Vagina (tissue), 2 donors: ENCODE results near the gene NMT1.

Experiments
- POLR2A ChIP-seq, 2 donors: fragments of 450-650 bp; IDR thresholded peaks; one replicate each; pipeline ENCODE4 v1.6.1; 2017; ENCODE audit warnings: antibody characterized with exemption in 2 of 2, mild to moderate bottlenecking in 2 of 2, moderate library complexity in 2 of 2
- TF ChIP-seq, protein P1 (sequence below), 3 experiments: fragments of 450-650 bp in 2 of 3; fragments of 200-600 bp in 1 of 3; sonication (generic) in 1 of 3; IDR thresholded peaks; one replicate each; pipeline ENCODE4 v1.5.1; 2017 to 2019; ENCODE audit warnings: antibody characterized with exemption in 3 of 3, mild to moderate bottlenecking in 2 of 3, moderate library complexity in 2 of 3

DNA sequence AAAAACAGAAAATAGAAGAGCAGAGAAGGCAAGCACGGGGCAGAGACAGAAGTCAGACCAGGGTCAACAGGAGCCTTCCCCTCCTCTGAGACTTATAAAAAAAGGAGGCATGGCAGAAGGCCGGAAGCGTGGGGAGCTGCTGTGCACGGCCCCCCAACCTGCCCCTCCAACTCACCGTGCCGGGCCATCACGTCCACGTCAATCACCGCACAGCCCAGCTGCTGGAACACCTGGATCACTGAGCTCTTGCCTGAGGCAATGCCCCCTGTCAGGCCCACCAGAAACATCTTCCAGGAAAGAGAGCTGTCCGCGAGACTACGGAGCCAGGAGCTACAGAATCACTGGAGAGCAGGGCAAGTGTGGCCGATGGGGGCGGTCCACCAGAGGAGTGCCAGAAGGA lies 26.5 kb upstream of the NMT1 start:
- no peak for TF ChIP-seq POLR2A (IDR thresholded peaks at IDR 0.05)
- TF ChIP-seq, protein P1, sequence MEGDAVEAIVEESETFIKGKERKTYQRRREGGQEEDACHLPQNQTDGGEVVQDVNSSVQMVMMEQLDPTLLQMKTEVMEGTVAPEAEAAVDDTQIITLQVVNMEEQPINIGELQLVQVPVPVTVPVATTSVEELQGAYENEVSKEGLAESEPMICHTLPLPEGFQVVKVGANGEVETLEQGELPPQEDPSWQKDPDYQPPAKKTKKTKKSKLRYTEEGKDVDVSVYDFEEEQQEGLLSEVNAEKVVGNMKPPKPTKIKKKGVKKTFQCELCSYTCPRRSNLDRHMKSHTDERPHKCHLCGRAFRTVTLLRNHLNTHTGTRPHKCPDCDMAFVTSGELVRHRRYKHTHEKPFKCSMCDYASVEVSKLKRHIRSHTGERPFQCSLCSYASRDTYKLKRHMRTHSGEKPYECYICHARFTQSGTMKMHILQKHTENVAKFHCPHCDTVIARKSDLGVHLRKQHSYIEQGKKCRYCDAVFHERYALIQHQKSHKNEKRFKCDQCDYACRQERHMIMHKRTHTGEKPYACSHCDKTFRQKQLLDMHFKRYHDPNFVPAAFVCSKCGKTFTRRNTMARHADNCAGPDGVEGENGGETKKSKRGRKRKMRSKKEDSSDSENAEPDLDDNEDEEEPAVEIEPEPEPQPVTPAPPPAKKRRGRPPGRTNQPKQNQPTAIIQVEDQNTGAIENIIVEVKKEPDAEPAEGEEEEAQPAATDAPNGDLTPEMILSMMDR (IDR thresholded peaks at IDR 0.05) = no peak
